Pancreas (tissue), 10 donors: ENCODE results near the gene WNT3A. TPM values are rescaled to one million over a fixed set of nuclear protein-coding genes. Genes with fewer than 3 reads are reported as not detected.

Experiments used
- ATAC-seq, 4 donors: fragments of 200-7000 bp; cut with Tn5 transposase; one replicate each; pipeline versions ENCODE4 v1.8.0 to v1.9.1; 2020; ENCODE audit warnings: mild to moderate bottlenecking in 4 of 4, moderate library complexity in 4 of 4
- DNase-seq, 6 donors: peaks; one replicate each; pipeline ENCODE4 v3.0.0-alpha.2; 2020
- FAIRE-seq: peaks from 2 replicates; lab custom pipeline; 2012; peaks lifted over from hg19 to GRCh38; lab: Jason Lieb, UNC
- H3K27ac ChIP-seq, 4 donors: fragments of 200-600 bp; sonication (generic); 1 replicate in 3 of 4; 2 replicates in 1 of 4; pipeline versions ENCODE4 v1.5.0 to v1.8.0; 2020
- H3K27me3 ChIP-seq, 4 donors: fragments of 200-600 bp; one replicate each; pipeline ENCODE4 v1.8.0; 2021
- H3K36me3 ChIP-seq, 3 donors: fragments of 200-600 bp; sonication (generic) in 1 of 3; one replicate each; pipeline versions ENCODE4 v1.5.0 to v1.8.0; 2020 to 2021
- H3K4me1 ChIP-seq, 3 donors: fragments of 200-600 bp; one replicate each; pipeline ENCODE4 v1.8.0; 2021
- H3K4me3 ChIP-seq, 4 donors: fragments of 200-600 bp; sonication (generic) in 2 of 4; one replicate each; pipeline versions ENCODE4 v1.5.0 to v1.8.0; 2020 to 2021
- H3K9me3 ChIP-seq, 4 donors: fragments of 200-600 bp; one replicate each; pipeline ENCODE4 v1.8.0; 2021
- CTCF ChIP-seq, 4 donors: fragments of 200-600 bp; sonication (generic) in 3 of 4; IDR thresholded peaks; one replicate each; pipeline versions ENCODE4 v1.5.0 to v1.8.0; 2021; ENCODE audit warnings: antibody characterized with exemption in 4 of 4
- WGBS, 2 donors: extraction: QIAGEN DNeasy Blood & Tissue Kit; methylation state at CpG; one replicate each; pipeline ENCODE4 v1.1.7; 2013; 5-methylcytosine and 5-hydroxymethylcytosine counted together
- intact Hi-C, 3 donors: fragments of 100-400 bp; cut with DNase I; formaldehyde crosslinking; loops; one replicate each; pipeline versions ENCODE4 v1.11.1 to v1.14.2; 2022
- microRNA-seq, 2 donors: library from miRNA; unstranded; fragments of <30 nt; microRNA quantifications; one replicate each; pipeline versions ENCODE4 to v1.1.0, GENCODE V29; 2019 to 2020
- polyA plus RNA-seq, 2 donors: library from polyadenylated mRNA; stranded (reverse); fragments of 200-250 nt; gene quantifications; one replicate each; pipeline ENCODE4 v1.2.3, GENCODE V29; 2013
- total RNA-seq, 6 donors: library from RNA; stranded (reverse); fragmentation: NEBNext Ultra II Directional in 4 of 6; extraction: Animal tissue kit (Norgen Biotek cat#: 25700) in 4 of 6; gene quantifications; one replicate each; pipeline versions ENCODE4 v1.2.1 to v1.2.4, GENCODE V29; 2021 to 2023
- donor health status: healthy with polysubstance abuse.
- donor health status: DM: no; HTN: no; CAD: no; lungs with moderate emphysema.
- donor health status: DM: no; HTN: no; CAD: no.
- donor health status: control.
- donor health status: control.
- donor health status: Bipolar disorder and iron deficiency.
- donor health status: DM: yes; HTN: yes; CAD: no.
- donor health status: DM: no; HTN: no; CAD: no.
- donor health status: DM: no; HTN: no; CAD: no.
- donor health status: DM: yes; HTN: yes; CAD: no.

WNT3A gene
- total and polyA plus RNA-seq, 8 donors = 0.08 TPM; not detected in 7

DNA sequence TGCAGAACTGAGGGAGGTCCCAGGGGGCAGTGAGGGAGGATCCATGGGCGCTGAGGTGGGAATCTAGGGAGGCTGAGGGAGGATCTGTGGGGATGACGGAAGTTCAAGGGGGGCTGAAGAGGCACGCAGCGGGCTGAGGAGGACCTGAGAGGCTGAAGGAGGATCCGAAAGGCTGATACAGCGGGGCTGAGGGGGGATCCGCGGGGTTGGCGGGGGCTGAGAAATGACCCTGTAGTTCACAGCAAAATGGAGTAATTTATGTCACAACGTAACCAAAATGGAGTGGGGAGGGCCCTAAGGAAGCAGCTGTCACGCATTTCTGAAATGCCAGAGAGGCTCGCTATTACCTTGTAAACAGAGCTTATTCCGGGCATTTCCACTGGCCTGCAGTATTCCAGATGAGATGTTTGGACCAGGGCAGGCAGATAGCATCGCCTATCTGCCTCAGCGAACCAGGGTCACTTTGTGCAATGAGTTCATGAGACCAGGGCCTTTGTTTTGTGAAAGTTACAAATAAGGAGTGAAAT is 103.2 kb downstream of the WNT3A start:
- peak; percentile 11 to 26 (median 14) for ATAC-seq
- no peak for DNase-seq

GRCh38 chr1:228110556-228110955 is 103.8 kb downstream of the WNT3A start:
- Histone ChIP-seq H3K36me3 (no peaks in the 10 kb centered on the region), H3K9me3 (no peaks in the 10 kb centered on the region), H3K4me3 (peak overlapping the region in 1 of 4 donors; percentile 96), H3K4me1 (peaks cover 5 to 9% (median 7%) of the 10 kb centered on the region in 3 donors), H3K27ac (no peak overlapping the region), H3K27me3 (no peaks in the 10 kb centered on the region)
- no peak for TF ChIP-seq CTCF (IDR thresholded peaks at IDR 0.05)
- DNase-seq = no peak
- 76 to 78% methylated on average over 7 of the region's 7 CpGs for WGBS, 2 donors
- intact Hi-C loops = no loop called here
- FAIRE-seq = no peak
- ATAC-seq = no peak

More for the DNA sequence above, 103.2 kb downstream of the WNT3A start:
- WGBS, 2 donors = 13 to 14% methylated on average over 15 of the region's 15 CpGs
- peak overlapping the region; percentile 79 to 98 (median 88) for H3K4me3 ChIP-seq
- no peak for FAIRE-seq
- peaks cover 5 to 9% (median 7%) of the 10 kb centered on the region in 3 donors for H3K4me1 ChIP-seq
- H3K9me3 ChIP-seq = no peaks in the 10 kb centered on the region
- peak overlapping the region in 3 of 4 donors; percentile 77 to 88 (median 85) for H3K27ac ChIP-seq
- intact Hi-C loops = no loop called here
- TF ChIP-seq CTCF (IDR thresholded peaks at IDR 0.05) = no peak
- H3K36me3 ChIP-seq = no peaks in the 10 kb centered on the region
- no peaks in the 10 kb centered on the region for H3K27me3 ChIP-seq

Small RNA genes within 50 kb of the gene (microRNA-seq; reads per million reads assigned to microRNA genes)
- 0.29 to 1.5 reads per million in 2 donors for gene MIR3620

Other genes with a start within 250 kb of the WNT3A start
- not detected for gene PRSS38, start 191.3 kb upstream of the WNT3A start, total RNA-seq
- gene PRSS38, start 191.3 kb upstream of the WNT3A start, polyA plus RNA-seq = not detected
- 1 to 10 TPM in 5 of 6 donors, under 1 TPM in 1; 0.72 to 2.9 (median 2.1) TPM for gene WNT9A, start 59.1 kb upstream of the WNT3A start, total RNA-seq
- 1 to 10 TPM in 1 of 2 donors, under 1 TPM in 1; 0.80 to 1.4 TPM for gene WNT9A, start 59.1 kb upstream of the WNT3A start, polyA plus RNA-seq
- 100 to 1,000 TPM; 160 to 251 (median 205) TPM for gene ARF1, start 75.7 kb downstream of the WNT3A start, total RNA-seq
- gene ARF1, start 75.7 kb downstream of the WNT3A start, polyA plus RNA-seq = 100 to 1,000 TPM; 167 to 234 TPM
- gene C1orf35, start 96.3 kb downstream of the WNT3A start, total RNA-seq = 1 to 10 TPM; 6.3 to 9.3 (median 7.8) TPM
- gene C1orf35, start 96.3 kb downstream of the WNT3A start, polyA plus RNA-seq = 10 to 100 TPM; 18.9 to 33.2 TPM
- 10 to 100 TPM; 18.1 to 24.7 (median 23.9) TPM for gene MRPL55, start 102.3 kb downstream of the WNT3A start, total RNA-seq
- 100 to 1,000 TPM; 103 to 113 TPM for gene MRPL55, start 102.3 kb downstream of the WNT3A start, polyA plus RNA-seq
- 100 to 1,000 TPM in 2 of 6 donors, 10 to 100 TPM in 4; 71.5 to 114 (median 98.6) TPM for gene GUK1, start 133.3 kb downstream of the WNT3A start, total RNA-seq
- gene GUK1, start 133.3 kb downstream of the WNT3A start, polyA plus RNA-seq = 100 to 1,000 TPM; 317 TPM
- gene GJC2, start 142.9 kb downstream of the WNT3A start, total RNA-seq = under 1 TPM; 0.08 to 0.69 (median 0.34) TPM
- under 1 TPM; 0.59 to 0.80 TPM for gene GJC2, start 142.9 kb downstream of the WNT3A start, polyA plus RNA-seq
- 10 to 100 TPM in 1 of 6 donors, 1 to 10 TPM in 5; 6.1 to 14.4 (median 8.0) TPM for gene IBA57, start 158.8 kb downstream of the WNT3A start, total RNA-seq
- gene IBA57, start 158.8 kb downstream of the WNT3A start, polyA plus RNA-seq = 1 to 10 TPM; 2.4 to 2.7 TPM
- 10 to 100 TPM in 4 of 6 donors, 1 to 10 TPM in 2; 7.9 to 16.5 (median 10.7) TPM for gene OBSCN, start 201.0 kb downstream of the WNT3A start, total RNA-seq
- gene OBSCN, start 201.0 kb downstream of the WNT3A start, polyA plus RNA-seq = 10 to 100 TPM; 50.7 to 61.4 TPM